Renal cortex interstitium (tissue), 15 donors: ENCODE measurements around the gene TDO2. TPM values are rescaled to one million over a fixed set of nuclear protein-coding genes. Genes with fewer than 3 reads are reported as not detected.
"Not testable (repeated sequence)": the region's sequence is repeated elsewhere in the genome, so short reads cannot be mapped to it uniquely, and the experiment has no call there.

Experiments used
- DNase-seq, 11 donors: peaks; one replicate each; pipeline ENCODE4 v3.0.0-alpha.2; 2013; ENCODE audit warnings: low read depth in 9 of 11, low spot score in 4 of 11; ENCODE audit errors: extremely low read depth in 1 of 11
- long read RNA-seq, 16 experiments: transcript quantifications; one replicate each; lab custom pipeline, GENCODE V29; 2026
- polyA plus RNA-seq, 3 donors: library from polyadenylated mRNA; unstranded; fragments of 120-200 nt; gene quantifications; one replicate each; pipeline ENCODE4 v1.2.1, GENCODE V29; 2013; ENCODE audit not compliant: insufficient read length in 3 of 3

The TDO2 gene
- 1 to 10 TPM; 1.9 to 3.5 (median 2.5) TPM for polyA plus RNA-seq
- long read RNA-seq, donor 1: 0 reads
- long read RNA-seq, donor 2, partial matches to known transcripts: 0 of 1 reads
- long read RNA-seq, donor 2, other reads (novel, unspliced or antisense): 0 of 1 reads
- long read RNA-seq, donor 3: 0 reads
- long read RNA-seq, donor 4: 0 reads
- long read RNA-seq, donor 5: 0 reads
- long read RNA-seq, donor 6: 0 reads
- long read RNA-seq, donor 7: 0 reads
- long read RNA-seq, donor 8: 0 reads
- long read RNA-seq, donor 9, partial matches to known transcripts: 0 of 1 reads
- long read RNA-seq, donor 9, other reads (novel, unspliced or antisense): 0 of 1 reads
- long read RNA-seq, donor 10, partial matches to known transcripts: 12 of 24 reads
- long read RNA-seq, donor 10, other reads (novel, unspliced or antisense): 11 of 24 reads
- long read RNA-seq, donor 11: 0 reads
- long read RNA-seq, donor 12: 0 reads
- long read RNA-seq, donor 13: 0 reads
- long read RNA-seq, donor 14: 0 reads
- long read RNA-seq, donor 15, partial matches to known transcripts: 0 of 1 reads
- long read RNA-seq, donor 15, other reads (novel, unspliced or antisense): 0 of 1 reads
- long read RNA-seq, donor 16, partial matches to known transcripts: 0 of 4 reads
- long read RNA-seq, donor 16, other reads (novel, unspliced or antisense): 0 of 4 reads

DNA sequence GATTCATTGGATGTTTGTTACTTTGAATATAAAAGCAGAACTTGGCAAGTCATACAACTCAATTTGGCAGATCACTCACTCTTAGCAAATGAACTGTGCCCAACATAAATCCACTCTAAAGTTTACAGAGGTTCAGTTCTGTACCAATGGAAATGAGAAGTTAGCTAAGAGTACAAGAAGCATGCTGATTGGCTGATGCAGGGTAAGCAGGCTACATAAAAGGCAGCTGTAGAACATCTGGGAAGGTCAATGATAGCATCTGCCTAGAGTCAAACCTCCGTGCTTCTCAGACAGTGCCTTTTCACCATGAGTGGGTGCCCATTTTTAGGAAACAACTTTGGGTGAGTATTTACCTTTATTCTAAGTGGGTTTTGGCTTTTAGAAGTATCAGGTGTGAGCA, at the start of gene TDO2:
TDO2 (plus strand) TSS at position 244 of the 400 bp plus-strand sequence; CDS start at position 307, 63 bp downstream.
- DNase-seq: no peak

DNA sequence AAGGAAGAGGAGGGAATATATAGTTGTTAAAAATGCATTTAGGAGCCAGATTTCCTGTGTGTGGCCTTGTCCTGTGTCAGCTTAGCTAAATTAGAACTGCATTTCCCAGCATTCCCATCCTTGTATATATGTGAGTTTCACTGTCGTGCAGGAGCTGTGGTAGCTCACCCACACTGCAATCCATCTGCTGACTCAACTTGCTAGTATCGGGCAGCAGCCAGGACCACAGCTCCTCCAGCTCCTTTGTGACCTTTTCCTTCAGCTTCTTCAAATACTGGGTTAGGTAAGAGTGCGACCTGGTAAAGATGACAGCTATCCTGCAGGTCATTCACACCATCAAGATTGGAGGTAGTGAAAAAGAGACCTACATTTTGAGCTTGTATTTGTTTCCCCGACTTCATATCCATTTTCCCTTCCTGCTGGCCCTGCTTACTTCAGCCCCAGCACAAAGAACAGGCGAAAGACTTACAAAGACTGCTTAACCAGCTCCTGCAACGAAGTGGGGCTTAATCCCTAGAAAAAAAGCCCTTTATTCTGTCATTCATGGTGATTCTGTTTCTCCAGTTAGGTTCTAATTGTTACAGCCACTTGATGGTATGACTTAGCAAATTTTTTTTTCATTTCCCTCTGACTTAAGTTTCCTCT, 48.8 kb upstream of the TDO2 start:
- no peak for DNase-seq

DNA sequence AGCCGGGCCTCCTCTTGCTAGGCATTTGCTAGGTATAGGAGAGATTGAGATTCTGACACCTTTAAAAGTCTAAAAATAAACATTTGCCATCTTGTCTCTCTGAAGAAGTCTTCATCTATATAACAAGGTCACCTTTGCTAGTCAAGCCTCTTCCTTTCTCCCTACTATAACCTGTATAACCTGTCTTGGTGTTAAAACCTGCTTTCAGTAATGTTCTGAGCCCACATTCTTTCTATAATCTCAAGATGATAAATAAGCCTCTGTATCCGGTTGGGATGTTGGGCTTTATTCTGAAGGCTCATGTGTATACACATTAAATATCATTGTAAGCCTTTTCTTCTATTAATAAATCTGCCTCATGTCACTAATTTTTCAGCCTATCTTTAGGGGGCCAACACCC, 47.6 kb upstream of the TDO2 start:
- DNase-seq: no peak

DNA sequence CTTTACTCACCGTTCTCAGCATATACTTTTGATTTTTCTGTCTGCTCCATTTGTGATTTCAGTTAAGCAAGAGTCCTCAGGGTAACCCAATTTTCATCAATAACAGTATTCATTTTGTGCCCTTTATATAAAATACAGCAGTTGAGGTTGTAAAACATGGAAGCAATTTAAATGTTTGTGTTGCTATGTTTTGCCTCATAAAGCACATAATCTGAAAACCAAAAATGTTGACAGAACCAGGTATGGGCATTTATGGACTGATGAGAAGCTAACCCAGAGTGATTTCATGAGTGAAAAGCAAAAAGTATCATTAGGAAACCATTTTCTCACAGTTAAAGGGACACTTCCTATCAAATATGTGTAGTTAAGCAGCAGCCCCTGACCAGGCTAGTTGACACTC, 37.3 kb upstream of the TDO2 start, which contains the start of gene ASIC5:
ASIC5 (minus strand) TSS at position 101 of the 400 bp plus-strand sequence; CDS start at position 50, 51 bp downstream.
- no peak for DNase-seq

DNA sequence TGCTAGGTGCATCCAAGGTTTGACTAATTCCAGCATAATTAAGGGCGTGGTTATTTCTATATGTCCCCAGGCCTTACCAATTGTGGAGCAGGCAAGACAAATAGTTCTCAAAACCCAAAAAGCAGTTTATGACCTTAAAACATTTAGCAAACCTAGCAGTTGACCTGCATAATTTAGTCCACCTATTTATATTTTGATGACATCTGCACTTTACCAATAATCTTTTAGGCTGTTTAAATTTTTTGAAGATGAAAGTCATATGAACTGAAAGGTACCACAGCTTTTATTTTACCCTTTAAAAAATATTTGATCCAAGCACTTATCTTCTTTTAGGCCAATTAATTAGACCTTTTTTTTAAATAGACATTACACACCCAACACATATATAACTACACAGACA, 27.6 kb upstream of the TDO2 start:
- no peak for DNase-seq

DNA sequence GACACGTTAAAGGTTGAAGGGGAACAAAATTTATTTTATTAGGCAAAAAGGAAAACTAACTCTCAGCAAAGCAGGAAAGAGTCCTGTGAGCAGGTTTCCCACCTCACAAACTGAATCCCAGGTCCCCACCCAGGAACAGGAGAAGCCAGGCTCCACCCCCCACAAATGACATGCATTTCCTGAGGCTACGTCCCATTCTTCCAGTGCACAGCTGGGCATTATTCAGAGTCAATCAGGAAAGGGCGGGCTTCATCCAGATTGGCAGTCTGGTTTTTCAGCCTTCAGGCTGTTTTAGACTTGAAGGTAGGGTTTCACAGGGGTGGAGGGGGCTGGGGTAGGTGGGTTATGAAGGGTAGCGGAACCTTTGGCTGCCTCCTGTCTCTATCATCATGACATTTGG, 25.5 kb upstream of the TDO2 start:
- DNase-seq: no peak

DNA sequence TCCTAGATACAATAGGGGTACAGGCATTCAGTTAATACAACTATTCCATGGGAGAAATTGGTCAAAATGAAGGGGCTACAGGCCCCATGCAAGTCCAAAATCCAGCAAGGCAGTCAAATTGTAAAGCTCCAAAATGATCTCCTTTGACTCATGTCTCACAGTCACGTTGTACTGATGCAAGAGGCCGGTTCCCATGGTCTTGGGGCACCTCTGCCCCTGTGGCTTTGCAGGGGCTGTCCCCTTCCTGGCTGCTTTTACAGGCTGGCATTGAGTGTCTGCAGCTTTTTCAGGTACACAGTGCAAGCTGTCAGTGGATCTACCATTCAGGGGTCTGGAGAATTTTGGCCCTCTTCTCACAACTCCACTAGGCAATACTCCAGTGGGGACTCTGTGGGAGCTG, 24.9 kb upstream of the TDO2 start:
- no peak for DNase-seq

DNA sequence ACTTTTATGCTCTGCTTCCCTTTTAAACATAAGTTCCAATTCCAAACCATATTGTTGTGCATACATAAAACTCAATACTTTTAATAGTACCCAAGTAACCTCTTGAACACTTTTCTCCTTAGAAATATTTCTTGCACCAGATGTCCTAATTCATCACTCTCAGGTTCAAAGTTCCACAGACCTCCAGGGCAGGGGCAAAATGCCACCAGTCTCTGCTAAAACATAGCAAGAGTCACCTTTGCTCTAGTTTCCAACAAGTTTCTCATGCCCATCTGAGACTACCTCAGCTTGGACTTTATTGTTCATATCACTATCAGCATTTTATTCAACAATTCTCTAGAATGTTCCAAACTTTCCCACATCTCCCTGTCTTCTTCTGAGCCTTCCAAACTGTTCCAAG, 23.7 kb upstream of the TDO2 start:
- no peak for DNase-seq

DNA sequence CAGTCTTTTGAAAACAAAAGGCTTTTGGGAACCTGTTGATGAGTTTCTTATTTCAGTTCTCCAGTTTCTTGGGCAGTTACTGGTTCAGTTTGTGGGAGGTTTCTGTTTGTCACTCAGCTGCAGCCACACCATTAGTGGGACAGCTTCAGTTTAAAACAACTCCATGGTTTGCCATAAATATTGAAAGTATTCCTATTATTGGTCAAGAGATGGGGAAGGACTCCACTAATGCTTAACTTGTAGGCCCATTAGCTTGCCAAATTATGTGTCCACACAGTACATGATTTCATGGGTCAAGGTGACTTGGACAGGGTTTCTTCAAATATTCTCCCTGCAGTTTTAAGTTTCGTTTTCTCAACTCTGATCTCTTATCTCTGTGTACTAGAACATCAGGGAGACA, 21.9 kb upstream of the TDO2 start:
- no peak for DNase-seq

DNA sequence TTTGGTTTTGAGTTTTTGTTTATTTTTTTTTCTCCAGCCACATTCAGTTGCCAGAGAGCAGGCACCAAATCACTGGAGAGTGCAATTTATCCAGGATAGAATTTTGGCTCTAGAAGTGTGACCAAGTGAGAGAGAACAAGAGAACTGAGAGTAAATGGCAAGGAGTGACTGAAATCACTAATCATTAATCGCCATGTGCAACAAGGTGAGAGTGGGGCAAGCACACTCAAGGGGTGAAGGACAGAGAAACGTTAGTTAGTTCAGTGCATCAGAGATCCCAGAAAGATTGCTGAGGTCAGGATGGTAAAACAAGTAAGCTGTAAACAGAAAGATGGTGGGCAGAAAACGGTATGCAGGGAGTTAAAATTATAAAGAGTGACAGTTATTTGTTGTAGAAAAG, 19.6 kb upstream of the TDO2 start:
- DNase-seq: no peak

DNA sequence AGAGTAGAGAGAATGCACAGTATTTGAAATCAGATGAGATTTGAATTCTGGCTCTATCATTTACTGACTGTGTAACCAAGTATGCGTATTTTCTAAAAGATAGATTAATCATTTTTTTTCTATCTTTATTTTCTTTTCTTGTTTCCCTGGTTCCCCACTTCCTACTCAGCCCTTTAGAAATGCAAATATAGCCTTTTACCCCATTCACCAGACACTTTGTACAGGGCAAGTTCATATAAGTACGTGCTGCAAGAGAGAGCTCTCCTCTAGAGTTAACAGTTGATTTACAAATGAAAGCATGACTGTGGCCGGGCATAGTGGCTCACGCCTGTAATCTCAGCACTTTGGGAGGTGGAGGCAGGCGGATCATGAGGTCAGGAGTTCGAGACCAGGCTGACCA, 17.8 kb upstream of the TDO2 start:
- no peak for DNase-seq

DNA sequence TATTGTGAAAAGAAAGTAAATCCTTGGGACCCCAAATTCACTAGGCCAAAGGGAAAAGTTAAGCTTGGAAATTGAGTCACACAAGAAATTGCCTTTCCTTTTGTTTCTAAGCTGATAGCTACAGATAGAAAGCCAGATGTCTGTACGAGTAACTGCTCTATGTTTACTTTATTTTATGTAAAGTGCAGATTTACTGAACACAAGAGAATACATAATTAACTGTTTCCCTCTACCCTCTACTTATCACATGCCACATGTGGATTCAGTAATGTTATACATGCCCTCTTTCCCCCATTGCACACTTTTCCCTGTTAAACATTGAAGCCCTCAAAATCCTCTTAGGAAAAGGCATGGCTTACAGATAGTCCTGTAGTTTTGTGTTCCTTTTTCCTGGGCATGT, 16.5 kb upstream of the TDO2 start:
- DNase-seq: no peak

DNA sequence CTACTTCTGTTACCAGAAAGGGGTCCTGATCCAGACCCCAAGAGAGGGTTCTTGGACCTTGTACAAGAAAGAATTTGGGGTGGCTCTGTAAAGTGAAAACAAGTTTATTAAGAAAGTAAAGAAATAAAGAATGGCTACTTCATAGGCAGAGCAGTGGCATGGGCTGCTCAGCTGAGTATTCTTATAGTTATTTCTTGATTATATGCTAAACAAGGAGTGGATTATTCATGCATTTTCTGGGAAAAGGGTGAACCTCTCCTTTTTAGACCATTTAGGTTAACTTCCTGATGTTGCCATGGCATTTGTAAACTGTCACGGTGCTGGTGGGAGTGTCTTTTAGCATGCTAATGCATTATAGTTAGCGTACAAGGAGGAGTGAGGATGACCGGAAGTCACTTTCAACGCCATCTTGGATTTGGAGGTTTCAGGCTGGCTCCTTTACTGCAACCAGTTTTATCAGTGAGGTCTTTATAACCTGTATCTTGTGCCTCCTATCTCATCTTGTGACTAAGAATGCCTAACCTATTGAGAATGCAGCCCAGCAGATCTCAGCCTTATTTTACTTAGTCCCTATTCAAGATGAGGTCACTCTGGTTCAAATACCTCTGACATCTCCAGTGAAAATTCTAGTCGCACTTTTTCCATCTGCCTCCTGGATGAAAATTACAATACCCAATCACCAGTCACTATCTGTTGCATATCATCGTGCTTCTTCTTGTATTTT, 15.5 kb upstream of the TDO2 start:
- DNase-seq: no peak

DNA sequence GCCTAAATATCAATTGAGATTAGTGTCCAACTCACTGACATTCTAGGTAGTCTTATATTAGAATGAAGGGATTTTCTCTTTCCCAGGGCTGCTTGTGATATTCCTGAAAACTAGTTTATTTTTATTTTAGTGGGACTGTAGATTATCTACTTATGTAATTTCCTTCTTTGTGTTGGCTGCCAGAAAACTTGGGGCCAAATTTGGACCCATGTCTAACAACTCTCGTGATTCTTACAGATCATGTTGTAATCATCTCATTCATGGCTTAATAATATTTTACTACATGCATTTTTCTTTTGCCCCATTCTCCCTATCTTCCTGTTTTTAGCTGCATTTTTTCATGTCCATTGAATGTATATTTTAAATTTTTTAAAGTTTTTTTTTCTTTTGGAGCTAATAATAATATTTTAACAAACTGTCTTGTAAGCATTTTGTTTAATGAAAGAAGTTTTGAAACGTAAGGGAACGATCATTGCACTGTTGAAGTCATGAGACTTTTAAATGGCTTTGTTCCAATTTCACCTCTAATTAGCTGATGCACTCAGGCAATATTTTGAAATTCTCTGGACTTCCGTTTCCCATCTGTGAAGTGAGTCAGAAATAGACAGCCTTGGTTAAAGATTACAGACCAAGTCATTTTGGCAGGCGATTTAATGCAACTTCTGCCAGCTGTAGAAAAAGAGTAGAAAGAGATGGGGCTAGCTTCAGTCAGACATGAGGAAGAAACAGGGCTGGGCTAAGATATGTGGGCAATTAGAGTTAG, 14.3 kb upstream of the TDO2 start:
- no peak for DNase-seq

DNA sequence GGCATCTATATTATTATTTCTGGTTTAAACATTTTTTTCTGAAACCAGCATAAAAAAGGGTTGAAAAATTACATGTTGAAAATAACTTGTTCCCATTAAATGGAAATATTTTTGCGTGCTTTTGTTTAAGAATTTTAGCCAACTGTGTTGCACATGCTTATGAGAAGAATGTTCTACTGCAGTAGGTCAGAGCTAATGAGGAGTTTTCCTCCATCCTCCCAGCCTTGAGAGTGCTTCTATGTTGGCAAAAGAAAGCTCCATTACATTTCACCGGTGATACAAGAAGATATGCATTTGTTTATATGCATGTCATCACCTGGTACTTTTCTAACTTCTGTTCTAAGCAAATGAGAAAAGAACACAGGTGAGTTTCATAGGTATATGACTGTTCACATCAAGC, 13.6 kb upstream of the TDO2 start:
- DNase-seq: no peak

DNA sequence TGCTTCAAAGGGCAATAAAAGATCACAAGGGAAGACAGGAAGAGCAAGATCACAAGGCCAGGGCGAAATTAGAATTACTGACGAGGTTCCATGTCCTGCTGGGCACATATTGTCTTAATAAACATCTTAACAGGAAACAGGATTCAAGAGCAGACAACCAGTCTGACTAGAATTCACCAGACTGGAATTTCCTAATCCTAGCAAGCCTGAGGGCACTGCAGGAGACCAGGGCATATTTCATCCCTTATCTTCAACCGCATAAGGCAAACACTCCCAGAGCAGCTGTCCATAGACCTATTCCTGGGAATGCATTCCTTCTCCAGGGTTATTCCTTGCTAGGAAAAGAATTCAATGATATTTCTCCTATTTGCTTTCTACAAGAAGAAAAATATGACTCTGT, 12.4 kb upstream of the TDO2 start:
- no peak for DNase-seq

DNA sequence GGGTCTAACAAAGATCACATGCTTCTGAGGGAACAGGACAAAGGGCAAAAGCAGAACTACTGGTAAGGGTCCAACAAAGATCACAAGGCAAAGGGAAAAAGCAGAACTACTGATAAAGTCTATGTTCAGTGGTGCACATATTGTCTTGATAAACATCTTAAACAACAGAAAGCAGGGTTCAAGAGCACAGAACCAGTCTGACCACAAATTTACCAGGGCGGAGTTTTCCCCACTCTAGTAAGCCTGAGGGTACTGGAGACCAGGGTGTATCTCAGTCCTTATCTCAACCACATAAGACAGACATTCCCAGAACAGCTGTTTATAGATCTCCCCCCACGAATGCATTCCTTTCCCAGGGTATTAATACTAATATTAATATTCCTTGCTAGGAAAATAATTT, 5.1 kb upstream of the TDO2 start:
- DNase-seq: not testable (repeated sequence)

DNA sequence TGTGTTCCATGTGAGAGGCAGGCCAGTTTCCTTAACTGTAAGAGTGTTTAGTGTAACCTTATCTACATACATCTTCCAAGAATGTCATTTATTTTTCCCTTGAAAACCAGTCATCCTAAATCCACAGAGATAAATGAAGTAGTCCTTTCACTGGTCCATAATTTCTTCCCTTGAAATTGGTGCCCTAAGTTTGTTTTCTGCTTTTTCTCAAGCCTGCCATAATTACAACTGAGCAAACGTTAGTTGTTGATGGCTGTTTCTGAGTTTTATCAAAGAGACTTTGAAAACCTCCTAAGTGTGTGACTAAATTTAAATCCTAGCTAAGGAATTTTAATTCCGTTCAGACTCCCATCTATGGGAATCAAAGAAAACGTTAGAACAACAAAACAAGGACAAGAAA, 3.6 kb upstream of the TDO2 start:
- DNase-seq: peak in 1 of 11 donors; percentile 22

DNA sequence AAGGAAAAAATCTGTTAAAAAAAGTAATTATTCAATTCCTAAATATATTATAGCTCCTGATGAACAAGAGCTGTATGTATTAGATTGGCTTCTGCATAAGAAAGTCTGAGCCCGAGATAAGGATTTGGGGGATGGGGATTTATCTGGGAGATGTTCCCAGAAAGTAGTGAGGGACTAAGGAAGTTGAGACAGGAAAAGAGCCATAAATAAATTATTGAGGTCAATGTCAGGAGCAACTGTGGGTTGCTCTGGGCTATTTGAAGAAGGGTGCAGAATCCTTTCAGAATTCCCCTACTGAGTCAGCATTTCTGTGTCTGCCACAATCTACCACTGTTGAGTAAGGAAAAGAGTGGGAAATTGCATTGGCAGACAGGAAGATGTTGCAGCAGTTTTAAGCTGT, 3.1 kb upstream of the TDO2 start:
- peak in 4 of 11 donors; percentile 14 to 43 (median 30) for DNase-seq
